Sigmoid colon (tissue), 7 donors: Measurements from ENCODE around the gene TRIM52. TPM values are rescaled to one million over a fixed set of nuclear protein-coding genes. Genes with fewer than 3 reads are reported as not detected.
"Not testable (repeated sequence)": the region's sequence is repeated elsewhere in the genome, so short reads cannot be mapped to it uniquely, and the experiment has no call there.

ENCODE experiments used
- DNase-seq: peaks from one replicate; pipeline ENCODE4 v3.0.0-alpha.2; 2019
- H3K27ac ChIP-seq, 4 donors: fragments of 200-600 bp; sonication (generic); one replicate each; pipeline ENCODE4 v1.5.1; 2016 to 2019; ENCODE audit warnings: mild to moderate bottlenecking in 1 of 4
- H3K27me3 ChIP-seq, 3 donors: fragments of 200-600 bp; sonication (generic); one replicate each; pipeline ENCODE4 v1.5.1; 2019; ENCODE audit warnings: mild to moderate bottlenecking in 1 of 3
- H3K36me3 ChIP-seq, 4 donors: fragments of 200-600 bp; sonication (generic); one replicate each; pipeline ENCODE4 v1.5.1; 2016 to 2019
- H3K4me1 ChIP-seq, 4 donors: fragments of 200-600 bp; sonication (generic); one replicate each; pipeline ENCODE4 v1.5.1; 2017 to 2019
- H3K4me3 ChIP-seq, 4 donors: fragments of 200-600 bp; sonication (generic); one replicate each; pipeline ENCODE4 v1.5.1; 2017 to 2019; ENCODE audit warnings: mild to moderate bottlenecking in 2 of 4, moderate library complexity in 1 of 4
- H3K9me3 ChIP-seq, 4 donors: fragments of 200-600 bp in 3 of 4; sonication (generic) in 3 of 4; one replicate each; pipeline versions ENCODE4 v1.5.1 to v1.6.1; 2013 to 2019
- CTCF ChIP-seq, 4 experiments: fragments of 450-650 bp in 3 of 4; fragments of 200-600 bp in 1 of 4; IDR thresholded peaks; one replicate each; pipeline ENCODE4 v1.5.1; 2016 to 2019; ENCODE audit warnings: antibody characterized with exemption in 4 of 4, mild to moderate bottlenecking in 3 of 4, moderate library complexity in 2 of 4
- EP300 ChIP-seq, 4 donors: sonication (generic); formaldehyde crosslinking; IDR thresholded peaks; one replicate each; pipeline ENCODE4 v1.6.1; 2017; ENCODE audit warnings: antibody characterized with exemption in 4 of 4
- POLR2A ChIP-seq, 2 donors: fragments of 450-650 bp; IDR thresholded peaks; one replicate each; pipeline ENCODE4 v1.6.1; 2016; ENCODE audit warnings: antibody characterized with exemption in 2 of 2, mild to moderate bottlenecking in 2 of 2, moderate library complexity in 2 of 2
- POLR2AphosphoS5 ChIP-seq, 4 donors: sonication (generic); formaldehyde crosslinking; IDR thresholded peaks; one replicate each; pipeline ENCODE4 v1.6.1; 2017; ENCODE audit warnings: antibody characterized with exemption in 4 of 4
- WGBS, 2 donors: extraction: QIAGEN DNeasy Blood & Tissue Kit; methylation state at CpG; one replicate each; pipeline ENCODE4 v1.1.7; 2013; 5-methylcytosine and 5-hydroxymethylcytosine counted together
- intact Hi-C: fragments of 100-400 bp; cut with DNase I; formaldehyde crosslinking; loops from one replicate; pipeline ENCODE4 v1.15.1; 2023
- polyA plus RNA-seq, 3 donors: library from polyadenylated mRNA; stranded (reverse); fragments of 200-250 nt; gene quantifications; one replicate each; pipeline ENCODE4 v1.2.3, GENCODE V29; 2013
- total RNA-seq, 4 donors: library from RNA; depleted of rRNA; stranded (reverse); fragments of >200 nt; gene quantifications; one replicate each; pipeline ENCODE4 v1.1.0, GENCODE V29; 2016
- donor health status: healthy with polysubstance abuse.
- donor health status: Bipolar disorder and iron deficiency.
- donor health status: healthy.

Gene TRIM52
- total and polyA plus RNA-seq, 7 donors: 4.2 to 26.9 (median 9.6) TPM

- intact Hi-C loops: no loop called here
- whole genome bisulfite sequencing, 2 donors: 95 to 96% methylated on average over 6 of the region's 6 CpGs
- Histone ChIP-seq H3K4me1 (peaks cover 0 to 15% (median 13%) of the 10 kb centered on the region in 4 donors), H3K27me3 (no peaks in the 10 kb centered on the region), H3K36me3 (no peaks in the 10 kb centered on the region), H3K4me3 (no peak overlapping the region), H3K9me3 (no peaks in the 10 kb centered on the region), H3K27ac (no peak overlapping the region)
- no peak for DNase-seq
- TF ChIP-seq POLR2AphosphoS5 (IDR thresholded peaks at IDR 0.05): no peak
- no peak for TF ChIP-seq CTCF (IDR thresholded peaks at IDR 0.05)
- TF ChIP-seq EP300 (IDR thresholded peaks at IDR 0.05): no peak
- no peak for TF ChIP-seq POLR2A (IDR thresholded peaks at IDR 0.05)
These were observed 48.9 kb downstream of the TRIM52 start for GRCh38 chr5:181212080-181212479.

GRCh38 chr5:181211208-181211607, 49.7 kb downstream of the TRIM52 start:
- no peaks in the 10 kb centered on the region for H3K36me3 ChIP-seq
- WGBS, 2 donors: 55 to 58% methylated on average over 7 of the region's 7 CpGs
- H3K4me1 ChIP-seq: peaks cover 0 to 12% (median 12%) of the 10 kb centered on the region in 4 donors
- H3K27me3 ChIP-seq: no peaks in the 10 kb centered on the region
- DNase-seq: peak; percentile 27
- no peak overlapping the region for H3K4me3 ChIP-seq
- TF ChIP-seq POLR2A (IDR thresholded peaks at IDR 0.05) (no peak), POLR2AphosphoS5 (IDR thresholded peaks at IDR 0.05) (no peak), CTCF (IDR thresholded peaks at IDR 0.05) (no peak), EP300 (IDR thresholded peaks at IDR 0.05) (no peak)
- intact Hi-C loops: no loop called here
- H3K9me3 ChIP-seq: no peaks in the 10 kb centered on the region
- no peak overlapping the region for H3K27ac ChIP-seq

GRCh38 chr5:181210698-181211097, 50.2 kb downstream of the TRIM52 start:
- 83 to 84% methylated on average over 17 of the region's 17 CpGs for WGBS, 2 donors
- intact Hi-C loops: not testable (repeated sequence)
- DNase-seq: peak; percentile 19

GRCh38 chr5:181210148-181210547, 50.8 kb downstream of the TRIM52 start:
- H3K4me1 ChIP-seq: peaks cover 0 to 21% (median 20%) of the 10 kb centered on the region in 4 donors
- intact Hi-C loops, H3K9me3 ChIP-seq, H3K36me3 ChIP-seq, H3K4me3 ChIP-seq, H3K27ac ChIP-seq, H3K27me3 ChIP-seq: not testable (repeated sequence)
- WGBS, 2 donors: 57 to 84% methylated on average over 11 of the region's 11 CpGs
- peak; percentile 49 for DNase-seq

More at GRCh38 chr5:181210698-181211097, 50.2 kb downstream of the TRIM52 start:
- H3K9me3 ChIP-seq, H3K27me3 ChIP-seq, H3K4me3 ChIP-seq, H3K36me3 ChIP-seq, H3K27ac ChIP-seq: not testable (repeated sequence)
- H3K4me1 ChIP-seq: peaks cover 0 to 15% (median 14%) of the 10 kb centered on the region in 4 donors

- H3K36me3 ChIP-seq, H3K27ac ChIP-seq, intact Hi-C loops, H3K4me3 ChIP-seq, H3K27me3 ChIP-seq, H3K9me3 ChIP-seq: not testable (repeated sequence)
- H3K4me1 ChIP-seq: peaks cover 0 to 32% (median 31%) of the 10 kb centered on the region in 4 donors
- 87 to 90% methylated on average over 24 of the region's 24 CpGs for WGBS, 2 donors
- peak; percentile 40 for DNase-seq
These were observed 51.9 kb downstream of the TRIM52 start for GRCh38 chr5:181209006-181209405.

GRCh38 chr5:181207960-181208253, 53.0 kb downstream of the TRIM52 start:
- H3K4me3 ChIP-seq: peak overlapping the region in 2 of 4 donors; percentile 68 to 71
- intact Hi-C loops: no loop called here
- peak overlapping the region; percentile 71 to 85 (median 83) for H3K27ac ChIP-seq
- no peaks in the 10 kb centered on the region for H3K9me3 ChIP-seq
- H3K27me3 ChIP-seq: peaks cover 0 to 12% (median 11%) of the 10 kb centered on the region in 3 donors
- TF ChIP-seq POLR2A (IDR thresholded peaks at IDR 0.05) (no peak), EP300 (IDR thresholded peaks at IDR 0.05) (no peak), CTCF (IDR thresholded peaks at IDR 0.05) (no peak), POLR2AphosphoS5 (IDR thresholded peaks at IDR 0.05) (no peak)
- WGBS, 2 donors: 46 to 49% methylated on average over 3 of the region's 3 CpGs
- no peaks in the 10 kb centered on the region for H3K36me3 ChIP-seq
- H3K4me1 ChIP-seq: peaks cover 0 to 38% (median 36%) of the 10 kb centered on the region in 4 donors
- DNase-seq: no peak
